Stimulated activated naive CD8-positive, alpha-beta T cell treated with anti-CD3 and anti-CD28 coated beads, Interleukin-15, Interleukin-2, amounts not matched to agents 100 U/mL and 50 U/mL, for 24 hours (primary cell): ENCODE measurements around the gene CFAP92.

ENCODE experiments used
- ATAC-seq: fragments of 150-1000 bp; cut with Tn5 transposase; one replicate; pipeline ENCODE4 v1.10.0; 2021
- DNase-seq: peaks from one replicate; pipeline ENCODE4 v3.0.0; 2021

CFAP92 gene, protein sequence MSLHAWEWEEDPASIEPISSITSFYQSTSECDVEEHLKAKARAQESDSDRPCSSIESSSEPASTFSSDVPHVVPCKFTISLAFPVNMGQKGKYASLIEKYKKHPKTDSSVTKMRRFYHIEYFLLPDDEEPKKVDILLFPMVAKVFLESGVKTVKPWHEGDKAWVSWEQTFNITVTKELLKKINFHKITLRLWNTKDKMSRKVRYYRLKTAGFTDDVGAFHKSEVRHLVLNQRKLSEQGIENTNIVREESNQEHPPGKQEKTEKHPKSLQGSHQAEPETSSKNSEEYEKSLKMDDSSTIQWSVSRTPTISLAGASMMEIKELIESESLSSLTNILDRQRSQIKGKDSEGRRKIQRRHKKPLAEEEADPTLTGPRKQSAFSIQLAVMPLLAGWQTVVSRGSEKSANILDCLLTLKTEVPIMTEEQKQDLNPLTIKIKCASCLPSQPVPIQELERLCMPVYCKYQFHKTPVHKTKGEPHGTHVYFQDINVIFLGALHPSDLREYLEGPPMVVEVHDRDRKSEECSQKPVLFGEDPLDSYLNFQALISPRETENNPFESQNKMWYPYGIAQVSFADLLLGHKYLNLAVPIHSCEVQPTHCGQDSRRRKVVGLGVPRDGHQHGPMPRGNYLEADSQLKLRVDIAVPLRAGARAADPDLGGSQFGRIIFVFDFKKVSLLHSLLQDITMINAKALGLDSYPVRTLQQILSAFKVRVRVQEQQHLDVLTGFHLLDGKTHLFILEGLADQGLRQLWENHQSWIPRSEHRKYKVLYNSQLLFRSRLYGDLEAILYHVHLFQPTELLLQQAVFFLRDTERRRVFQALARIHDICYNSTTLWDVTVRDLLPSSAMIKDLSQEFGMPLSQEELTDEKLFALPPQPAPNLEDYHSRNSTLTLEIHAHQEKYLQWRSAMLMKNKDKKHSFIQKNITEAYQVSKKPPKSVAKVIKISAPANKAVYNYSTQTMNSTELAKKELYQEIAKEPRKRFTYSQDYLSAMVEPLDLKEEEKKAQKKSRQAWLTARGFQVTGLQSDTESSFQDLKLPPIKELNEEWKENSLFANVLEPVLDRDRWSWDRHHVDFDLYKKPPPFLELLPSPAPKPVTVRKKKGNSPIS

DNA sequence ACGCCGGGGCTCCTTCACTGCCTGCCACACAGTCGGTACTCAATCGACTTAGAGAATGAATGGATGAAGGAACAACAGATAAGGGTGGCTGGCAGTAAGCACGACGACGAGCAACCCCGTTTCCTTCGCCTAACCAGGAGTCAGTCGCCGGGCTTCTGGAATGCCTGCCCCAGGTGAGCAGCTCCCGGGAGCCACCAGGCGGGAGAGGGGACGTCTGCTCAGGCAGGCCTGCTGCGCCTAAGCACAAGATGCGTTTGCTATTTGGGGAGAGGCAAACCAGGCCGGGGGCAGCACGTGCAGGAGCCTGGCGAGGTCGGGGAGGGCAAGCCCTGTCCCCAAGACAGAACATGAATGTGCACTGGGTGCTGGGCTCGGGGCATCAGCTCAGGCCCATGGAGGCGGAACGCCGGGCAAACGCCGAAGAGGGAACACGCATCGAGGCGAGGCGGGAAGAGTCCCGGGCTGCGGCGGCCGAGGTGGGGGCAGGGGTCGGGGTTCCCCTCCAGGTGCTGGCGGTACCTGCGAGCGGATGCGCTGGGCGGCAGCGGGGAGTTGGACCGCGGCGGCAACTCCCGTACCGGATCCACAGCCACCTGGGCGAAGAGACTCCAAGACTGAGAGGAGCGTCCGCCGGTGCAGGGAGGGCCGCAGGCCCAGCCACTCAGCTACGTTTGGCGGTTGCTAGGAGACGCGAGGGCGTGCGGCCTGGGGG is at the start of gene CFAP92:
TSS of gene CFAP92 (minus strand) at position 616 of the 712 bp plus-strand sequence. CDS start 772 bp downstream, outside the sequence.
- ATAC-seq = peak; percentile 95
- DNase-seq = peak; percentile 92

DNA sequence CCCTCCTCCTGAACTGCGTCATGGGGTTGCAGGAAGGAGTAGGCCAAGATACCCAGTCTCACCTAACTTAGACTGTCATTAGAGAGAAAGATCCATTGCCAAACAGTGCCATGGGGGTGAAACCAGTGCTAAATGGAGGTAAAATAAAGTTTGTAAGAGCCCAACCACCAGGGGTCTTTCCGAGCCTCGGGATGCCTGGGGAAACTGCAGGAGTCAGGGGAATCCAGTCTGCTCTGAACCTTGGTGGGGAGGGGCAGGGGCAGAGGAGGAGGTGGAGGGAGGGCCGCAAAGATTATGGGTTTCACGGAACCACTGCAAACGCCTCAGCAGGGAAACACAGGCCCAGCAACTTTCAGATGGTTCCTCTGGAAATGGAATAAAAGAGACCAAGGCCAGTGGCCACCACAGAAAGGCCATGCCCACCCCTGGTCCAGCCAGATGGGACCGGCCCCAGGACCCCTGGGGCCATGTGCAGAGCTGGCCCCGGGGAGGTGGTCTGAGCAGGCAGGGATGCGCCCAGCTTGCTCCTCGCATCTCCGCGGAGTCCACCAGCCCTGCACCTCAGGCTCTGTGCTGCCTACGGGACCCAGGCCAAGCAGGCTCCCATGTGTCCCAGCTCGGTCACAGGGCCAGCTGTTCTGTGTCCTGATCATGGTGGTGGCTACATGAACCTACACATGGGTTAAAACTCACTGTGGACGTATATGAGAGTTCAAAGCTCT is 46.9 kb upstream of the CFAP92 start:
- no peak for DNase-seq
- ATAC-seq = no peak

DNA sequence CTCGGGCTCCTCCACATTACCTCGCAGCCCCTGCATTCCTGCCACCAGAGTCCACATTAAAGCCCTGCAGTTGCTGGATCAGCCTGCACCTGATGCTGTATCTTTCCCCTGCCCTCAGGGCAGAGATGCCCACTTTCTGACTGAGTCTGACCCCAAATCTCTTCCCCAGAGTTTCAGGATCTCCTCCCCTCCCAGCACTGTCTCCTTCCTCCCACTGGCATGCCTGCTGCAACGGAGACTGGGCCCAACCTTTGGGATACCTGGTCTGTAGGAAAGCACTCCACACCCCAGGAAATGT is 46.1 kb upstream of the CFAP92 start:
- ATAC-seq = no peak
- no peak for DNase-seq

DNA sequence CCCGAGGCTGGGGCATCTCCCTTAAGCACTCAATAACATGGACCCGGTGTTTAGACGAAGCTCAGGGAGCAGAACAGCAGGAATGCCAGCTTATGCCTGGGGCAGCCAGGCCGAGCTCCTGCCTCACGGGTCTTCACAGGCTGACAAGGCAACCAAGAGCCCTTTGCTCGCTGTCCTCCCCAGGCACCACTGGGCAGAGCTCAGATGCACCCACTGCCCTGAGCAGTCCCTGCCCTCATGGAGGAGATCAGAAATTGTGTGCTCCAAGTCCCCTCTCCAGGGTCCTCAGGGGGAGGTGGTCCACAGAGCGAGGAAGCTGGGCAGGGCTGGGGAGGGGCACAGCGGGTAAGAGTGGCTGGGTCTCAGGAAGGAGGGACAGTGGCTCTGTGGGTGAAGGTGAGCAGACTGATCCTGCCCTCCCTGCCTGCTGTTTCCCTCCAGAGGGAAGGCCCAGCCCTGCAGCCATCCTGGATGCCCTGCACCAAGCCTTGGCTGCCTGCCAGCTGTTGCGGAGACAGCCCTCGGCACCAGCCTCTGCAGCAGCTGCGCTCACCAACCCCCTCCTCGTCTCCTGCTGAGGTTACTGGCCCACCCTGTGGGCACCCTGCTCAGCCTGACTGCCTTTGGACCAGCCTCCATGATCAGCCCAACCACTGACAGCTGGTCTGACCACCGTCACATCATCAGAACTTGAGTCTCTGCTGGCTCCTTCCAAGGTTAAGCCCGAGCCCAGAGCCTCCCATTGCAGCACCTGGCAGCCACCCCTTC is 45.6 kb upstream of the CFAP92 start:
- DNase-seq (no peak), ATAC-seq (no peak)

DNA sequence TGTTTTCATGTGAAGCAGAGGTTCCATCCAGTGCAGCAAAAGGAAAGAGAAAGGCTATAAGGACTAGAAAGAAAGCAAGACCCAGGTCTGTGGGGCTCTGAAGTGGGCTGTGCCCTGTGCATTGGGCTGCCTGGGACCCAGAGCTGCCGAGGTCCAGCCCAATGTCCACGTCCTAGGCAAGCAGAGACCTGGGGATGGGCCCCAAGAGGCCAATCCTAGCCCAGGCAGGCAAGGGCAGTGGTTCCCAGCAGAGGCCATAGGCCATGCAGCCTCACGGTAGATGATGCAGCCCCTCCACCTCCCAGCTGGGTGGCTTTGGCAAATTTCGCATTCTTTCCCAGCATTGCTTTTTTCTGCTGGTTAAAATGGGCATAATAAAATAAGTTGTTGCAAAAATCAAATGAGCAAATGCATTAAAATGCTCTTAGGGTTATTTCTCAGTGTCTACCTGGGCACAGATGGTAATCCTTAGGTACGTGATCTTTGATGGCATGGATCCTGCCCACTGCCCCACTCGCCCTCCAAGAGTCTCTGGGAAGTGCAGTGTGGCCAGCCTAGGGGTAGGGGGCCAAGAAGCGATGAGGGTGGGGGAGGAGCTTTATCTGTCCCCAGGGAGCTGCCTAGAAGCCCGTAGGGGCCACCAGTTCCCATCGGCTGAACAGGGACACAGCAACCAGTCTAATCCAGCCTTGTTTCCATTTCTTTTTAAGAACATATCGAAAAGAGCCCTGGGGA is 44.4 kb upstream of the CFAP92 start:
- no peak for ATAC-seq
- DNase-seq = no peak

DNA sequence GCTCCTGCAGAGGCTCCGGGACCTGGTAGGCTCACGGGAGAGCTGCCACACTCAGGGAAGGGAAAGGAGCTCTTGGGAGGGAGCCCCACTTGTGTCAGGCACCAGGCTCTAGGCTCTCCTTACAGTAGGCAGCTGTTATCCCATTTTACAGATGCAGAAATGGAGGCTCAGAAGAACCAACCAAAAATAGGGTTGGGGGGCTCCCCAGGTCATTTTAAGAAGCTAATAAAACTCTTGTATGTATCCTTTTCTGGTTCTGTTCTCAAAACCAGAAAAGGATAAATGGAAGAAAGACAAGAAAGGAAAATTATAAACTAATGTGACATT is 43.2 kb upstream of the CFAP92 start:
- no peak for ATAC-seq
- no peak for DNase-seq

DNA sequence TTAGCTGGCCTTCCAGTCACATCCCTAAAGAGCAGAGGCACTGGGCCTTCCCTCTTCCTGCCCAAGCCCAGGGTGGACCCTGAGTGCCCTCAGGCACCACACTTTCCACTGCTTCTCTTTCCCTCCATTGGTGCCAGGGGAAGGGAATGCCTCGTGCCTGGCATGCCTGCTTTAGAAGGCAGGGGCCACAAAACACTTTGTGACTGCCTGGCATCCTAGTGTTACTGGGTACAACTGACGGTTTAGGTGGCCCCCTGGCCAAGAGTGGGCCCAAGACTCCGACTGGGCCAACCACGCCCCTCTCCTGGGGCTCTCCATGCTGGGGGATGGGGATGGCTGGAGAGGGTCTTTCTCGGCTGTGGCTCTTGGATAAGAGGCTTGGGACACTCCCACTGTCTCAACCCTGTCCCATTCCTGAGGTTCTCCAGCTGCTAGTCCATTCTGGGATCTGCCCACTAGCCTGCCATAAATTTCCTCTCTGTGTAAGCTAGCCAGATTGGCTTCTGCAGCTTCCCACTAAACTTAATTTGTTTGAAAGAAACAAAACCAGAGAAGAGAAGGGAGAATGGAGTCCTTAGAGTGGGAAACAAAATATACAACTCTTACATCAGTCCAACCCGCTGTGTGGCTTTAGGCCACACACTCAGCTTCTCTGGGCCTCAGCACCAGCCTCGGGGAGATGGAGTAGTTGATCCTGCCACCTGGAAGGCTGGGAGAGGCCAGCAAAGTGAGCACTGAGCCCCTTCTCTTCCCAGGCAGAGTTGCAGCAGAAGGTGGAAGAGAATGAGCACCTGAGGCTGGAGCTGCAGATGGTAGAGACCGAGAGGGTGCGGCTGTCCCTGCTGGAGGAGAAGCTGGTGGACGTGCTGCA is 42.6 kb upstream of the CFAP92 start:
- no peak for ATAC-seq
- DNase-seq = no peak

DNA sequence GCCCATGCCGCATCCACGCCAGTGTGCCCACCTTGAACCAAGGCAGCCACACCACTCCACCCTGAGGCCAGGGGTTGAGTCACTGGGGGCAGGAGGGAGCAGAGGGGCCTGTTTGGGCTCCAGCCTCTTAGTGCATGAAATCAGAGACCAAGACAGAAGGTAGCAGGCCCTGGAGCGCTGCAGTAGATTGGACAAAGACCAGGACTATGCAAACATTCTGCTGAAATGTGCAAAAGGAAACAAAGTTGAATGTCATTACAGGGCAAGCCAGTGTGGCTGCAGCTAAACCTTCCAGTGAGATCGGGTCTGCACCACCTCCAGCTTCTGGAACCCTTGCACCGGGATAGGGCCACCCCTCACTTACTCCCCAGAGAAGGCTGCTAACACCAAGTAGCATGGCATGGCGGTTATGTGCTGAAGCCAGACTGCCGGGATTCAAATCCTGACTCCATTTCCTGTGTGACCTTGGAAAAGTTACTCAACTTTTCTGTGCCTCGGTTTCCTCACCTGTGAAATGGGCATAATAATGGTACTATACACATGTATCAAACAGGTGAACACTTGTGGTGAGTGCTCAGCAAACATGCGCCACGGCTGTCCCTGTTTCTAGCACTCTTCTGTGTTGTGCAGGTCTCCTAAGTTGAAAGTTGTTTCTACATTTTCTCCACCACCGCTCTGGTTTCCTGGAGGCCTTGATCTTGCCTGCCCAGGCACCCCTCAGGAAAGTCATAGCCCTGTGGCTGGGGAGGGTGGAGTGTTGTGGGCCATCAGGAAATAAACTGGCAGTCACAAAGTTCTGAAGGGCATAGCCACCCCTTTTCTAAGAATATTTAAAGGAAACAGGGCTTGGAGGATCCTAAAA is 41.7 kb upstream of the CFAP92 start:
- DNase-seq (no peak), ATAC-seq (no peak)

DNA sequence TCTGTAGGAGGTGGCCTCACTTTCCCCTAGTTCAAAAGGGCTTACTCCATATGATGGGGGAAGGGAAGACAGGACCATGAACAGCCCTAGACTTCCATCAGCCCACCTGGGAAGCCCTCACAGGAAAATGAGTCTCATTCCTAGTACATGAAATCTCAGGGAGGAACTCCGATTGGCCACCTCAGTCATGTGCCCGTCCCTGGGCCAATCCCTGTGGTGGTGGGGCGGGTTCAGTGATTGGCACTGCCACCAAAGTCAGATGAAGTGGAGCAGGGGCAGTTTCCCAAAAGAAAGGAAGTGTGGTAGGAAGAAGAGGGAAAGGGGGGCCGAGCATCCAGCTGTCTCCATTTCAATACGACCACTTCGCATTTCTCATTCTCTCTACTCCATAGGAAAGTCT is 40.8 kb upstream of the CFAP92 start:
- no peak for DNase-seq
- ATAC-seq = no peak

DNA sequence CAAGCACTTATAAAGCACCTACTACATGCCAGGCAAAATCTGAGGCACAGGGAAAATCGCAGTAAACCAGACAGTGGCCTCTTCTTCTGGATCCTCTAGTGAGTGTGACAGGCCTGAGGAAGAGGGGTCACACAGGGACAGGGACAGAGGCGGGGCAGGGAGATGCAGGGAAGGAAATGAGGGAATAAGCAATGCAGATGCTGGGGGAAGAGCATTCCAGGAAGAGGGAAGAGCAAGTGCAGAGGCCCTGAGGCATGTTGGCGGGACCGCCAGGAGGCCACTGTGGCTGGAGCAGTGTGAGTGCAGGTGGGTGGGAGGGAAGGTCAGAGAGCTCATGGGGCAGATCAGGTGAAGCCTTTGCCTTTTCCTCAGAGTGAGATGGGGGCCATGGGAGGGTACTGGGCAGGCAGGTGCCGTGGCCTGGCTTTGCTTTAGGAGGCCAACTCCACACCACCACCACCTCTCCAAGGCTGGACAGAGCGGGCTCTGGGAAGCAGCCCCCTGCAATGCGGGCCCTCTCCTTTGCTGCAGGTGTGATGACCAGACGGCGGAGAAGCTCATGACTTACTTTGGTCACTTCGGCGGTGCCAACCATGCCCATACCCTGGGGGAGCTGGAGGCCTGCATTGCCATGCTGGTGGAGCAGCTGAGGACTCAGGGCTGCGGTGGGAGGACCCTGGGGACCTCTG is 39.9 kb upstream of the CFAP92 start:
- ATAC-seq (no peak), DNase-seq (no peak)

DNA sequence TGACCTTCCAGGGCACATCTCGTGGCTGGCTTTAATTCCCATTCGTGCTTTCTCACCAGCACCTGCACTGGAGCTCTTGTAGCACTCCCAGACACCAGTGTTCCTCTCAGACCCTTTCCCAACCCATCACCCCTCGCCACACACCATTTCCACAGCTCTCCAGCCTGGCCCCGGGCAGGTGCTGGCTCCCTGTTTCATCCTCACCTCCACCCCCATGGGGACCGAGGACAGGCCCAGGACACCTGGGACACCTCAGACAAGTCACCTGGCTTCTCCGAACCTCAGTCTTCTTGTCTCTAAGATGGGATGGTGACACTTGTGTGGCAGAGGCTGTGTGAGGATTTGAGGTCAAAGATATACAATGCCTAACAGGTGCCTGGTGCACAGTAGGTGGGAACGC is 39.3 kb upstream of the CFAP92 start:
- ATAC-seq = no peak
- DNase-seq = no peak

DNA sequence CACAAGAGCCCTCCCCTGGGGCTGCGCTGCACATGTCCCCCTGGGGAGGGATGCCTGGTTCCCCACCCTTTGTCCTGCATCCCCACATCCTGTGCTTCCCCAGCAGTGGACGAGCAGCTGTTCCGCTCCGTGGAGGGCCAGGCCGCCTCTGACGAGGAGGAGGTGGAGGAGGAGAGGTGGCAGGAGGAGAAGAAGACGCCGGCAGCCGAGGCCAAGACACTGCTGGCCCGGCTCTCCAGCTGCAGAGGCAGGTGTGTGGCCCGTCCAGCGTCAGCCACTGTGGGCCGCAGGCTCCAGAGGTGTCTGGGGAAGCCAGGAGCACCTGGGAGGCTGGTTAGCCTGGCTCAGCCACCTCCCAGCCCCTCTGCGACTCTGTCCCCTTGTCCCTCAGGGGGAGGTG is 38.8 kb upstream of the CFAP92 start:
- DNase-seq (no peak), ATAC-seq (no peak)

DNA sequence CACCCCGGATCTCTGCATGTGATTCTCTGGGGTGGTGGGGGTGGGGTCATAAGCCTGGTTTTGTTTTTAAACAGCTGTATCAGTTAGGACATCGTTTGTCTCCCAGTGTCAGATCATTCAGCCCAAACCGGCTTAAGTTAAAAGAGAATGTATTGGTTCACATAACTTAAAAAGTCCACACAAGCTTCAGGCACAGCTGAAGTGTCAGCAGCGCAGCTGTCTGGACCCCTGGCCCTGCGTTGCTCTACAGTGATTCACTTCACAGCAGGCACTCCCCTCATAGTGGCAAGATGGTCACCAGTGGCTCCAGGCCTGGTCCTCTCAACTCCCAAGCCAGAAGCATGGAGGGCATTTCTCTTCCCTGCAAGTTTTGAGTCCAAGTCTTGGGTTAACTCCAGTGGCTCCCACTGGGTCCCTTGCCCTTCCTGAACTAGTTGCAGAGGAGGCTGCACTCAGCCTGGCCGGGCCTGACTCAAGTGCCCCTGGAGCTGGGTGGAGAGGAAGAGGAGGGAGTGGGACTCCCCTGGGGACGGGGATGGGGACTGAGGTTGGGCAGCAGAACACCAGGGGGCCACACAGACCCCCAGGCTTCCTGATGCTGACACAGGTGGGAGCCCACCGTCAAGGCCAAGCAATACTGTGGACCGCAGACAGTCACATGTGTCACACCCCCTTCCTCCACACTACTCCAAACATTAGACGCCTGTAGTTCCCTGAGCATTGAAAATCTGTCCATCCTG is 37.8 kb upstream of the CFAP92 start:
- ATAC-seq = no peak
- no peak for DNase-seq

DNA sequence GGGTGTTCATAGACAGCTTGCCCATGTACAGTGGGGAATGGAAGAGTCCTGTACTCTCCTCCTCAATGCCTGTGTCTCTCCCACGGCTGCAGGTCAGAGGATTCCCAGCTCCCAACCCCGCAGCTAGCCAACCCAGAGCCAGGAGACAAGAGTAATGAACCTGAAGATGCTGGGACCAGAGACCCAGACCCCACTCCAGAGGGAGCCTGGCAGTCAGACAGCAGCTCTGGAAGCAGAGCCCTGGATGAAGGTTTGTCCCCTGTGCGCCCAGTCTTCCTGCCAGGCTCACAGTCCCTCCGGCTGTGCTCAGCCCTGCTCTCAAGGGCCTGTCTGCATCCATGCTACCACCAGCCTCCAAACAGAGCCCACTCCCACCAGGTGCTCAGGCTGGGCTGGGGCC is 36.7 kb upstream of the CFAP92 start:
- no peak for ATAC-seq
- DNase-seq = no peak

DNA sequence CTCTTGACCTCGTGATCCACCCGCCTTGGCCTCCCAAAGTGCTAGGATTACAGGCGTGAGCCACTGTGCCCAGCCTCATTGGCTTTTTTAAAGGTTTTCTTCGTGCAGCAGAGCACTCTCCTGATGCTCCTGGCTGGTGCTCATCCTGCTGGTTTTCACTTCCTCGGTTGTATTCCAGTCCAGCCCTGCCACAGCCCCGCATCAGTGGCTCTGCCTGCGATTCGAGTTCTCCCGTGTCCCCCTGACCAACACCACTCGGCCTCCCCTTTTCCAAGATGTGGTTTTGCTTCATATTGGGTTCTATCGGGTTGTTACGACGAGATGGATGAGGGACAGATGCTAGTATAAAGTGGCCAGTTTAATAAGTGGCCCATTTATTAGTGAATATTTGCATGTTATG is 35.0 kb upstream of the CFAP92 start:
- DNase-seq = no peak
- ATAC-seq = no peak

DNA sequence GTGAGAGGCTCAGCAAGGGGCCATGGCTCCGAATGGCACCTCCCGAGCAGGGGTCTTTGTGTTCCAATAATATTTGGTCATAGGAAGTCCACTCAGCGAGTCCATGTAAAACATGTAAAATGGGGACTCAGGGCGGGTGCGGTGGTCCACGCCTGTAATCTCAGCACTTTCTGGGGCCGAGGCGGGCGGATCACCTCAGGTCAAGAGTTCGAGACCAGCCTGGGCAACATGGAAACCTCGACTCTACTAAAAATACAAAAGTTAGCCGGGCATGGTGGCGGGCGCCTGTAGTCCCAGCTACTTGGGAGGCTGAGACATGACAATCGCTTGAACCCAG is 33.6 kb upstream of the CFAP92 start:
- ATAC-seq = no peak
- DNase-seq = no peak
